Astrocyte of the spinal cord (primary cell): ENCODE results near the gene KDM8.
A peak's percentile ranks its signal among the peaks of the same experiment; 100 is the strongest.

Source experiments
- DNase-seq: peaks from one replicate; pipeline ENCODE4 v3.0.0; 2011; ENCODE audit warnings: low read depth, low spot score
- H3K4me3 ChIP-seq: 2 replicates; pipeline ENCODE4 v1.5.1; 2011; ENCODE audit warnings: low read depth, mild to moderate bottlenecking, low read length, moderate library complexity
- CTCF ChIP-seq: IDR thresholded peaks from 2 replicates; pipeline ENCODE4 v1.5.1; 2012; ENCODE audit warnings: low read depth, mild to moderate bottlenecking, low read length, inconsistent platforms
- in situ Hi-C: cut with HindIII; loops from 2 replicates; pipeline ENCODE4 v1.10.0; 2017; ENCODE audit warnings: low sequenced_read_pairs

The KDM8 gene

GRCh38 chr16:27214084-27214961 lies 11.0 kb downstream of the KDM8 start:
- DNase-seq = no peak
- in situ Hi-C loops = no loop called here
- no peak for TF ChIP-seq CTCF
- no peak overlapping the region for H3K4me3 ChIP-seq

DNA sequence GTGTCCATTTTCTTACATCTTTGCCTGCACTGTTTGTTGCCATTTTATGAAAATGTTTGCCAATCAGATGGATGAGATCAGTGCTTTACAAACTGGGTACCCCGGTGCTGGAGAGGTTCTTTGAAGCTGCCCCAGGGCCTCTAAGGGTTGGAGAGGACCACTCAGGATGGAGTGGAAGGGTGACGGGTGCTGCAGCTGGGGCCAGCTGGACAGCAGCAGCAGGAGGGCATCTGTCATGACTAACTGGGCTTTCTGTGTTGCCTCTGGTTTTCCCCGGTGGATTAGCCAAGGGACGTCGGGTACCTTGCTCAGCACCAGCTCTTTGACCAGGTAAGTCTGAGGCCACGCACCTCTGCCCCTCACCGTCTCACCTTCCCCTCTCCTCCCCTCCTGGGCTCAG lies 12.3 kb downstream of the KDM8 start:
- no peak for DNase-seq
- TF ChIP-seq CTCF = no peak
- H3K4me3 ChIP-seq = no peak overlapping the region
- in situ Hi-C loops = no loop called here

DNA sequence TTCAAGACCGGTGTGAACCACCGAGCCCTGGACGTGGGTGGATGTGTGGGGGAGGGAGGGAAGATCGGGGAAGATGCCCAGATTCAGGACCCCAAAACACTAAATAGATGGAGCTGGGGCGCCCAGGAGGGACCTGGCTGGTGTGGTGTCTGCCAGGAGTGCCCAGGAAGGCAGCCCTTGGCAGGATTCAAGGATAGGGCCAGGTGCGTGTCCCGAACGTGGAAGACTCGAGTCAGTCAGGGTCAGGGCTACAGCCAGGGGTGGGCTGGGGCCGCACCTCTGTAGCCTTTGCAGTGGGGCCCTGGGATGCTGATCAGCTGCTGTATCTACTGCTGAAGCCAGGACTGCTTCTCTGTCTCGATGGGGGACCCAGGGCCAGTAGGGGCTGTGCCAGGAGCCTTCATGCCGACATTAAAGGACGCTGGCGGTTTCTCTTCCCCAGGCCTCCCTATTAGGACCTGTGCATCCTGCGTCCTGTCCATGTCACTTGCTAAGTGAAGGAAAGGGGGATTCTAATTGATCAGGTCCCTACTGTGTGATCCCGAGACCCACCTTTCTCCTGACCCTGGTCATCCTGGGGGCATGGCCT lies 13.1 kb downstream of the KDM8 start:
- TF ChIP-seq CTCF = no peak
- H3K4me3 ChIP-seq = no peak overlapping the region
- in situ Hi-C loops = no loop called here
- no peak for DNase-seq

- TF ChIP-seq CTCF = no peak
- H3K4me3 ChIP-seq = no peak overlapping the region
- in situ Hi-C loops = no loop called here
- peak; percentile 76 for DNase-seq
Observed at GRCh38 chr16:27217256-27217655, 13.9 kb downstream of the KDM8 start.

GRCh38 chr16:27218756-27219155 lies 15.4 kb downstream of the KDM8 start:
- no peak for TF ChIP-seq CTCF
- no peak for DNase-seq
- no peak overlapping the region for H3K4me3 ChIP-seq
- in situ Hi-C loops = no loop called here

DNA sequence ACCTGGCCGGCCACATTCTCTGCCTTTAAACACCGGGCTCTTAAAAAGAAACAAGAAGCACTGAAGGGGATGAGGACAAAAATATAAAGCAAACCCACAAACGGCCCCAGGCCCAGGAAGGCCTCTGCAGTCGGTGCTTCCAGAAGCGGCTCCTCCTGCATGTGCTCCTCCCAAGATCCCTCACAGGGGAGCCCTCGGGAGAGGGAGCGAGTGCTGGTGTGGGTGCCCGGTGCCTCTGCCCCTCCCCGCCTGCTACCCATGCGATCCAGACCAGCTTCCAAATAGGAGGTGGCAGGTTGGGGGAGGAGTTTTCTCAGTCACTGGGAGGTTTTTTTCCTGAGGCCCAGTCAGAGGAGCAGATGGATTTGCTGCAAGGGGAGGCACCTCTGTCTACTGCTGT lies 15.8 kb downstream of the KDM8 start:
- TF ChIP-seq CTCF = no peak
- in situ Hi-C loops = no loop called here

More for the DNA sequence above, 15.8 kb downstream of the KDM8 start:
- H3K4me3 ChIP-seq = no peak overlapping the region
- no peak for DNase-seq
